HL-60 (cell line): Measurements from ENCODE around the gene CDK3.

ENCODE experiments used
- GABPA ChIP-seq: IDR thresholded peaks from 2 replicates; pipeline ENCODE4 v1.6.1; 2012; ENCODE audit warnings: low read depth
- POLR2AphosphoS5 ChIP-seq: IDR thresholded peaks from 2 replicates; pipeline ENCODE4 v1.6.1; 2012; ENCODE audit warnings: low read depth
- SPI1 ChIP-seq: IDR thresholded peaks from 2 replicates; pipeline ENCODE4 v1.6.1; 2012; ENCODE audit warnings: low read depth, mild to moderate bottlenecking, borderline replicate concordance
- TF ChIP-seq, protein P1 (sequence below): IDR thresholded peaks from one replicate; pipeline ENCODE4 v1.5.1; 2011; ENCODE audit warnings: low read length, control low read depth, inconsistent platforms; ENCODE audit not compliant: insufficient read depth
- TF ChIP-seq, protein P2 (sequence below): IDR thresholded peaks from 2 replicates; pipeline ENCODE4 v1.6.1; 2012; ENCODE audit warnings: low read depth; ENCODE audit not compliant: insufficient replicate concordance

DNA sequence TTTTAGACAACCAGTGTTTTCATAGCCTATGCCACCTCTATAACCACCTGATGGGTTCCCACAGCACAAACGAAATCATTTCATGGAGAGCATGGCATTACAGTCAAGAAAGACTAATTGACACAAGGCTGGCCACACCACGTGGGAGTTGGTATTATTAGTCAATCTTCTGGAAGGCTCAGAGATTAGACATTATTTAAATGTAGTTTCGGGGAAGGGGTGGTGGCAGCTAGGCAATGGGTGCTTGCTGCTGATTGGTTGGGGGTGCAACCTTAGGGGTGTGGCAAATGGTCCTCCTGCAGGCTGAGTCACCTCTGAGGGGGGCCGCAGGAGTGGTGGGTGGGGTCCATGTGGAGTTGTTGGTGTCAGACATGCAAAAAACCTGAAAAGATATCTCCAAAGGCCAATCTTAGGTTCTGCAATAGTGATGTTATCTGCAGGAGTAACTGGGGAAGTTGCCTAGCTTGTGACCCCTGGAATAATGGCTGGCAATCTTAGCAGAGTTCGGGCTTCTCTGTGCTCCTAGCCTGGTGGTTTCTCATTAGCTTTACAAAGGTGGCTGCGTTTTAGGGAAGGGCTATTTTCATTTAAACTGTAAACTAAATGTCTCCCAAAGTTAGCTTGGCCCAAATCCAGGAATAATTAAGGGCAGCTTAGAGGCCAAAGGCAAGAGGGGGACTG lies 17.0 kb upstream of the CDK3 start:
- TF ChIP-seq, protein P1, sequence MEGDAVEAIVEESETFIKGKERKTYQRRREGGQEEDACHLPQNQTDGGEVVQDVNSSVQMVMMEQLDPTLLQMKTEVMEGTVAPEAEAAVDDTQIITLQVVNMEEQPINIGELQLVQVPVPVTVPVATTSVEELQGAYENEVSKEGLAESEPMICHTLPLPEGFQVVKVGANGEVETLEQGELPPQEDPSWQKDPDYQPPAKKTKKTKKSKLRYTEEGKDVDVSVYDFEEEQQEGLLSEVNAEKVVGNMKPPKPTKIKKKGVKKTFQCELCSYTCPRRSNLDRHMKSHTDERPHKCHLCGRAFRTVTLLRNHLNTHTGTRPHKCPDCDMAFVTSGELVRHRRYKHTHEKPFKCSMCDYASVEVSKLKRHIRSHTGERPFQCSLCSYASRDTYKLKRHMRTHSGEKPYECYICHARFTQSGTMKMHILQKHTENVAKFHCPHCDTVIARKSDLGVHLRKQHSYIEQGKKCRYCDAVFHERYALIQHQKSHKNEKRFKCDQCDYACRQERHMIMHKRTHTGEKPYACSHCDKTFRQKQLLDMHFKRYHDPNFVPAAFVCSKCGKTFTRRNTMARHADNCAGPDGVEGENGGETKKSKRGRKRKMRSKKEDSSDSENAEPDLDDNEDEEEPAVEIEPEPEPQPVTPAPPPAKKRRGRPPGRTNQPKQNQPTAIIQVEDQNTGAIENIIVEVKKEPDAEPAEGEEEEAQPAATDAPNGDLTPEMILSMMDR: no peak
- no peak for TF ChIP-seq POLR2AphosphoS5
- TF ChIP-seq, protein P2, sequence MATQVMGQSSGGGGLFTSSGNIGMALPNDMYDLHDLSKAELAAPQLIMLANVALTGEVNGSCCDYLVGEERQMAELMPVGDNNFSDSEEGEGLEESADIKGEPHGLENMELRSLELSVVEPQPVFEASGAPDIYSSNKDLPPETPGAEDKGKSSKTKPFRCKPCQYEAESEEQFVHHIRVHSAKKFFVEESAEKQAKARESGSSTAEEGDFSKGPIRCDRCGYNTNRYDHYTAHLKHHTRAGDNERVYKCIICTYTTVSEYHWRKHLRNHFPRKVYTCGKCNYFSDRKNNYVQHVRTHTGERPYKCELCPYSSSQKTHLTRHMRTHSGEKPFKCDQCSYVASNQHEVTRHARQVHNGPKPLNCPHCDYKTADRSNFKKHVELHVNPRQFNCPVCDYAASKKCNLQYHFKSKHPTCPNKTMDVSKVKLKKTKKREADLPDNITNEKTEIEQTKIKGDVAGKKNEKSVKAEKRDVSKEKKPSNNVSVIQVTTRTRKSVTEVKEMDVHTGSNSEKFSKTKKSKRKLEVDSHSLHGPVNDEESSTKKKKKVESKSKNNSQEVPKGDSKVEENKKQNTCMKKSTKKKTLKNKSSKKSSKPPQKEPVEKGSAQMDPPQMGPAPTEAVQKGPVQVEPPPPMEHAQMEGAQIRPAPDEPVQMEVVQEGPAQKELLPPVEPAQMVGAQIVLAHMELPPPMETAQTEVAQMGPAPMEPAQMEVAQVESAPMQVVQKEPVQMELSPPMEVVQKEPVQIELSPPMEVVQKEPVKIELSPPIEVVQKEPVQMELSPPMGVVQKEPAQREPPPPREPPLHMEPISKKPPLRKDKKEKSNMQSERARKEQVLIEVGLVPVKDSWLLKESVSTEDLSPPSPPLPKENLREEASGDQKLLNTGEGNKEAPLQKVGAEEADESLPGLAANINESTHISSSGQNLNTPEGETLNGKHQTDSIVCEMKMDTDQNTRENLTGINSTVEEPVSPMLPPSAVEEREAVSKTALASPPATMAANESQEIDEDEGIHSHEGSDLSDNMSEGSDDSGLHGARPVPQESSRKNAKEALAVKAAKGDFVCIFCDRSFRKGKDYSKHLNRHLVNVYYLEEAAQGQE: no peak
- no peak for TF ChIP-seq SPI1
- no peak for TF ChIP-seq GABPA
